SW 1271 (cell line): ENCODE results near the gene ACP2.

ENCODE experiments used
- DNase-seq, 2 experiments: peaks; one replicate each; lab custom pipeline; 2025; lab: John Stamatoyannopoulos, UW

Gene ACP2

GRCh38 chr11:47269002-47269828, 20.6 kb upstream of the ACP2 start:
- peak; percentile 65 to 84 for DNase-seq

GRCh38 chr11:47268448-47269001, 19.9 kb upstream of the ACP2 start:
- no peak for DNase-seq

GRCh38 chr11:47267876-47268275, 19.3 kb upstream of the ACP2 start:
- DNase-seq: no peak

GRCh38 chr11:47264521-47264920, 15.9 kb upstream of the ACP2 start:
- DNase-seq: no peak

GRCh38 chr11:47264119-47264518, 15.5 kb upstream of the ACP2 start:
- DNase-seq: no peak

- DNase-seq: no peak
These were observed 12.7 kb upstream of the ACP2 start for GRCh38 chr11:47261291-47261800.

- no peak for DNase-seq
These were observed 11.8 kb upstream of the ACP2 start for GRCh38 chr11:47260366-47260765.

GRCh38 chr11:47259232-47259977, 10.8 kb upstream of the ACP2 start:
- peak in 1 of 2 experiments; percentile 17 for DNase-seq

GRCh38 chr11:47258317-47258902, 9.8 kb upstream of the ACP2 start:
- no peak for DNase-seq

- DNase-seq: no peak
These were observed 9.1 kb upstream of the ACP2 start, which contains the start of gene NR1H3 for GRCh38 chr11:47257517-47258316. NR1H3 (plus strand) TSS chr11:47257996; CDS start chr11:47259217, 1,221 bp downstream.

GRCh38 chr11:47257177-47257516, 8.5 kb upstream of the ACP2 start:
- no peak for DNase-seq

- no peak for DNase-seq
These were observed 7.8 kb upstream of the ACP2 start for GRCh38 chr11:47256374-47256773.

- DNase-seq: no peak
These were observed 5.8 kb upstream of the ACP2 start for GRCh38 chr11:47254386-47254785.

- DNase-seq: no peak
These were observed 5.0 kb upstream of the ACP2 start for GRCh38 chr11:47253660-47254059.

GRCh38 chr11:47251751-47252150, 3.1 kb upstream of the ACP2 start:
- no peak for DNase-seq

GRCh38 chr11:47249378-47249715, 733 bp upstream of the ACP2 start:
- DNase-seq: no peak

GRCh38 chr11:47248304-47248663, 330 bp downstream of the ACP2 start:
- DNase-seq: peak in 1 of 2 experiments; percentile 65

- DNase-seq: no peak
These were observed 1.1 kb downstream of the ACP2 start for GRCh38 chr11:47247502-47247901.

GRCh38 chr11:47245611-47246357, 2.8 kb downstream of the ACP2 start:
- no peak for DNase-seq

- DNase-seq: no peak
These were observed 3.9 kb downstream of the ACP2 start for GRCh38 chr11:47244448-47245350.
